HG03558 (cell line): ENCODE results near the gene SPEN.

Source experiments
- ATAC-seq: cut with Tn5 transposase; IDR thresholded peaks from one replicate; pipeline ENCODE4 v1.9.1; 2021; ENCODE audit warnings: moderate number of reproducible peaks; ENCODE audit not compliant: unreplicated experiment; ENCODE audit errors: extremely low read depth

SPEN gene

DNA sequence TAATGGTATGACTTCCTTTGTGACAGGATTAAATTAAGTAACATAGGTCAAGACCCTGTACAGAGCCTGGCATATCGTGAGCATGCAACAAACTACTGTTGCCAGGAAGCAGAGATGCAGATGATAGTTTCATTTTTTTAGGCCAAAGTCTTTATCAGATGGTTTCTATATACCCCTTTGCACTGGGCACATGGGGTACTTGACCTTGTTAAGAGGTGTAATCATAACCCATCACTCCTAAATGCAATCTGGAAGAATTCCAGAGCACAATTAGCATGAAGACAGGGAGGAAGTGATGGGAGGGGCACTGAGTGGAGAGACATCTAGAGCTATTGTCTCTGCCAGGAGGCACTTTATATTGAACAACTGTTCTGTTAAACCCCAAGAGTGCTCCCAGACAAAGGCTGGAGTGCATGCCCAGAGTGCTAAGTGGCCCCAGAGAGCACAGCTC lies 106.3 kb downstream of the SPEN start:
- no peak for ATAC-seq

DNA sequence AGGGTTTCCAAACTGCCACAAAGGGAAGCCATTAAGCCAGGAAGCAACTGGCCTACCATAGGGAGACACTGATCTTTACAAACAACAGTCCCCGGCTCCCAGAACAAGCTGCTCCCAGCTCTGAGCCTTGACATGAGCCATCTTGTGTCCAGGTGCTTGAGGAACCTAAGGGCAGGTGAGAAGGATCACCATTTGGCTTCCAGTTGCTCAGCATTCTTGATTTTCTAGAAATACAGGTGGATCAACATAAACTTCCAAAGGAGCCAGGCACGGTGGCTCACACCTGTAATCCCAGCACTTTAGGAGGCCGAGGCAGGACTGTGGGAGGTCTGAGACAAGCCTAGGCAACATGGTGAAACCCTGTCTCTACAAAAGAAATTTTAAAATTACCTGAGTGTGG lies 106.8 kb downstream of the SPEN start:
- no peak for ATAC-seq

DNA sequence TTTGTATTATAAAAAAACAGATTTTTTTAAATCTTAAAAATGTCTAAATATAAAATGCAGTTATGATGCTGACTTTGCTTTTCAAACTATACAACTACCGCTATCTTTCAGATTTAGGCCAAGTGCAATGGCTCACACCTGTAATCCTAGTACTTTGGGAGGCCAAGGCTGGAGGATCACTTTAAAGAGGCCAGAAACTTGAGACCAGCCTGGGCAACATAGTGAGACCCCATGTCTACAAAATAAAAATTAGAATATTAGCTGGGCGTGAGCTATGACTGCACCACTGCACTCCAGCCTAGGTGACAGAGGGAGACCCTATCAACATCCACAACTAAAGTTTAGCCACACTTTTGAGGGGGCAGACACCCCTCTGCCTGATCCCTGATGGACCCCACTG lies 108.0 kb downstream of the SPEN start:
- no peak for ATAC-seq

DNA sequence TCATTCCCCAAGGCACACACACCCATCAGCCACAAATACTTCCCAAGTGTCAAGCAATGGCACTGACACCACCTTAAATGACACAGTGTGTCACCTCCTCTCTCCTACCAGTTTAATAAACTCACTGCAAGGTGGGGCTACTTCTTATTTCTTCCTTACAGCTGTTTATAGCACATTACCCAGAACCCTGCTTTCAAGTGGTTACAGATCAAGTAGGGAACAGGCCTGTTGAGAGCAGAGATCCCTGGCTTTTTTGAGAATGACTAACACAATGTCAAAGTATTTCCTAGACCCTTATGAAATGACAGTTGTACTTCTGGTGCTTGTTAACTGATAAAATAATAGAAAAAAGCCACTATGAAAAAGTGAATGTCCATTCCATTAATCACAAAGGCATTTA lies 108.6 kb downstream of the SPEN start:
- no peak for ATAC-seq

DNA sequence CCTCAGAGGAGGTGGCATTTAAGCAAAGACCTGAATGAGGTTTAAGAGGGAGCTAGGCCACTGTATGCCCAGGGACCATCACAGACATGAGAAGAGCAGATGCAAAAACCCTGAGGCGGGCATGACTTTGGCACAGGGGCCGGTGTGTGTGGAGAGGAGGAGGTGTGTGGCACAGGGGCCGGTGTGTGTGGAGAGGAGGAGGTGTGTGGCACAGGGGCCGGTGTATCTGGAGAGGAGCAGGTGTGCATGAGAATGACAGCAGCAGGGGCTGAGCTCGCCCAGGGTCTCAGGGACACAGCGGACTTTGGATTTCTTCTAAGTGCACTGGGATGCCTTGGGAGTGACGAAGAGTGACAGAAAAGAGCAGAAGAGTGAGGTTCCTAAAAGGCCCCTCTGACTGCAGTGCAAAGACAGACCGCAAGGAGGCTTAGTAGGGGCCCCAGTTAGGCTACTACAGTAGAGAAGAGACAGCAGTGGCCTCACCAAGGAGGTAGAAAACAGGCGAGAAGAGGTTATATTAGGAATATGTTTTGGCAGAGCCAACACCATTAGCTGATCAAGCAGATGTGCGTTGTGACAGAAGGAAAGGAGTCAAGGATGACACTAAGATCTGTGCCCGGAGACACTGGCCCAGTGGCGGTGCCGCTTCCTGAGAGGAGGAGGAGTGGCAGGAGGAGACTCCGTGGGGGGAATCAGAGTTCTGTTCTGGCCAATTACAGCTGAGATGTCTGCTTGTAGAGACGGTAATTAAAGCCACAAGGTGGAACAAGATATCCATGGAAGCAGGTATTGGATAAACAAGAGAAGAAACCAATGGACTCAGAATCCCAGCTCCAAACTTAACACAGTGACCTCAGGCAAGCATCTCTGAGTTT lies 110.0 kb downstream of the SPEN start:
- ATAC-seq = no peak

DNA sequence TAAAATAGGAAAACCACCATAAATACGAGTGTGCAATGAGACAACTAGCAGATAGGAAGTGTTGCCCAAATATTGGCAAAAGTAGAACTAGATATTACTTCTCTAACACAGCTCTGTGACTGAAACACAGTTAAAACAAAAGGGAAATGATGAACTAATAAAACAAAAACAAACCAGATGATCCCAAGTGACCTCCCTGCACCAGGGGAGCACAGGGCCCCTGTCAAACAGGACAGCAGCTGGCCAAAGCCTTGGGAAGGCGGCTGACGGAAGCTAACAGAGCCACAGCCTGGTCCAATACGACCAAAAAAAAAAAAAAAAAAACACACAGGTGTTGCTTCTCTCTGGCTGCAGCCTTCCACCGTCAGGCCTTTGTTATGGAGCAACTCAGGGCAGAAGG lies 110.6 kb downstream of the SPEN start:
- ATAC-seq = no peak

DNA sequence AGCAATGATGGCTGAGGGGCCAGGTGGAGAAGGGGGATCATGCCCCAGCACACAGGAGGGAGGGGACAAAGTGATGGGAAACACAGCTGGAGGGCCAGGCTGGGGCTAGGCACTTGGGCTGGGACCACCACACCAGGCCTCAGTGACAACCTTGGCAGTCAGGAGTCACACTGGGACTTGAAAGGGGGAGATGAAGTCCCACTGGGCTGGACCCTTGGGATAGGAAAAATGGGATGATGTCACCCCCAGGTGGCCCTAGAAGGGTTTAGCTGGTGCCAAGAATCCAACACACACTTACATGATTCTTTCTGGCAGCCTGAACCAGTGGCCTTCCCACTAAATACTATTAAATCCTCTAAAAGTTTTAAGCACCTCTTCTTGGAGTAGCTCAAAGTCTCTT lies 111.3 kb downstream of the SPEN start:
- ATAC-seq = no peak

DNA sequence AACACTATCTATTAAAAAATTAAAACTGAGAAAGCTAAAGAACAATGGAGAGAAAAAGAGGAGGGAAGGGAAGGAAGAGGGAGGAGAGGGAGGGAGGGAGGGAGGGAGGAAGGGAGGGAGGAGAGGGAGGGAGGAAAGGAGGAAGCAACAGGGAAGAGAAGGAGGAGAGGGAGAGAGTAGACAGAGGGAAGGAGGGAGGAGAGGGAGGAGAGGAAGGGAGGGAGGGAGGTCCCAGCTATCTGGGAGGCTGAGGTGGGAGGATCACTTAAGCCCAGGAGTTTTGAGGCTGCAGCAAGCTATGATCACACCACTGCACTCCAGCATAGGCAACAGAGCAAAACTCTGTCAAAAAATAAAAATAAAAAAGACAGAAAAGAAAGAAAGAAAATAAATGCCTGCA lies 111.9 kb downstream of the SPEN start:
- no peak for ATAC-seq

DNA sequence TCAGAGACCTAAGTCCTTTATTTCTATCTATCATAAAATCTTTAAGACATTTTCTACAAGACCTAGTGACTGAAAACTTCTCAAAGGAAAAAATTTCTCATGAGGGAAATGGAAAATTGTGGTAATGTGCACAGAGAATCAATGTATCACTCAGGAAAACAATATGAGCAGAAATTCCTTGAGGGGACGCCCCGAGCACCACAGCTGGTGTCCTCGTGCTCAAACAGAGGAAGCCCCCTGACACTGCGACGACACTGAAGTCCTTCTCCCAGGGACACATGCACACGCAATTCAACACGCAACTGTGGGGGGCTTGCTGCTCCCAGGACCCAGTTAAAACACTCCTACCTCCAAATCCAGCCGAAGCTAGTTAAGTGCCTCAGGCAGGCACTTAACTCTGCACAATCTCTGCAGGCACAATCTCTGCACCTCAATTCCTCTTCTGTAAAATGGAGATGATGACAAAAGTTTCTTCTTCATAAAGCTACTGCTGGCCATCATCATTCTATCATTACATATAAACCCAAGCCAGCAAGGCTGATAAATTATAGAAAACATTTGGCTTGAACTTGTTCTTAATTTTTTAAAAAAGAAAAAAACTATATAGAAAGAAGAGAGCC lies 112.4 kb downstream of the SPEN start:
- no peak for ATAC-seq

DNA sequence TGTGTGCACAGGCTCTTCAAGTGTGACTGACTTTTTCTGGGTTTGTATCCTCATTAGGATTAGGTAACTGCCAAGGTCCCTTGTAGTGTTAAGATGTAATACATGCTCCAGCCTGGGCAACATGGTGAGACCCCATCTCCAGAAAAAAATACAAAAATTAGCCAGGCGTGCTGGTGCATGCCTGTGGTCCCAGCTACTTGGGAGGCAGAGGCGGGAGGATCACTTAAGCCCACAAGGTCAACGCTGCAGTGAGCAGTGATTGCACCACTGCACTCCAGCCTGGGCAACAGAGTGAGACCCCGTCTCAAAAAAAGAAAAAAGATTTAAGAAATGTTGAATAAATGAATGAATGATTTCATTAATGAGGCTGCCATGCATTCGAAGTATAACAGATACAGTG lies 113.3 kb downstream of the SPEN start:
- no peak for ATAC-seq

DNA sequence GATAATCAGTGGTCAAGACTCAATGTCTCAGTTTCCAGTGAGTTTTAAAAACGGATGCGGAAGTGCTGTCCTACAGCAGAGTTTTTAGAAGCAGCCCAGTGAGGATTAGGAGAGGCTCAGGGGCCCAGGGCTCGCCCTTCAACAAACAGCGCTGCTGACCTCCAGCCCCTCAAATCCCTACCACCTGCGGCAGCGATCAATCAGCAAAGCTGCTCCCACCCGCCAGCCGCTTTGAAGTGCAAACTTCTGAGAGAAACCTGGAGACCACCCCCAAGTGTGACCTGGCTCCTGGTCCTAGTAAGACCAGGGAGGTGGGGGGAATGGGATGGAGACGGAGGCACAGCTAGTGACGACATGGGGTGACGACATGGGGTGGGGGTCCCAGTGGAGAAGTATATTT lies 114.0 kb downstream of the SPEN start:
- ATAC-seq = no peak

DNA sequence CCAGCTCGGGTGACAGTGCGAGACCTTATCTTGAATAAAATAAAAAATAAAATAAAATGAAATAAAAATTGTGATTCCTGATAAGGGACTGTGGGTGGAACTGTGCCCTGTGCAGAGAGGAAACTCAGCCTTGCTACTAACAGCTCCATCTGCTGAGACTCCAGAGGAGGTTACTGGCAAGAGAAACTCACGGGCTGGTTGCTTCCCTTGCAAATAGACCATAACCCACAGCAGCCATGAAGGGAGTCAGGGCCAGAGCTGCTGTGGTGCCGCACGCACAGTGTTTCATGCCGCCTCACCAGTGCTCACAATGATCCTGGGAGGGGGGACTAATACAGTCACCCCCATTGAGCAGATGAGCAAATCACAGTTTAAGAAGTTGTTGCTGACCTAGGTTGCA lies 114.7 kb downstream of the SPEN start:
- no peak for ATAC-seq

DNA sequence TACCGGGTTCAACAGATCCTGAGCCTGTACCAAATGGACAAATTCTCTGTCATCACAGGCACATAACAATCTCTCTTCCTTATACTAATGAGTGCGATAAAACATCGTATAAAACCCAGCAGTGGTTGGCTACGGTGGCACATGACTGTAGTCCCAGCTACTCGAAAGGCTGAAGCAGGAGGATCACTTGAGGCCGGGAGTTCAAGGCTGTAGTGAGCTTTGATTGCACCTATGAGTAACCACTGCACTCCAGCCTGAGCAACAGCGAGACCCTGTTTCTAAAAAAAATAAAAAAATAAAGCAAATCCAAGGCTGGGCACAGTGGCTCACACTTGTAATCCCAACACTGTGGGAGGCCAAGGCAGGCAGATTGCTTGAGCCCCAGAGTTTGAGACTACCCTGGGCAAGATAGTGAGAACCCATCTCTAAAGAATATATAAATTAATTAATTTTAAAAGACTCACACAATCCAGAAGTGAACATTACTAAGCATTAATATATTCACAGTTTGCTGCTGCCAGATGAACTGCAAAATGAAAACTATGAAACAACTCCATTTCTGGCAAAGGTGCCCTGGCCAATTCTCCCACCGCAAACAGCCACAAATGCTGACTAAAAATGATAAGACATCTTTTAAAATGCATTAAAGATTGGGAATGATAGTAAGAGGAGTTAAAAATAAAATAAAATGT lies 115.3 kb downstream of the SPEN start:
- ATAC-seq = no peak

DNA sequence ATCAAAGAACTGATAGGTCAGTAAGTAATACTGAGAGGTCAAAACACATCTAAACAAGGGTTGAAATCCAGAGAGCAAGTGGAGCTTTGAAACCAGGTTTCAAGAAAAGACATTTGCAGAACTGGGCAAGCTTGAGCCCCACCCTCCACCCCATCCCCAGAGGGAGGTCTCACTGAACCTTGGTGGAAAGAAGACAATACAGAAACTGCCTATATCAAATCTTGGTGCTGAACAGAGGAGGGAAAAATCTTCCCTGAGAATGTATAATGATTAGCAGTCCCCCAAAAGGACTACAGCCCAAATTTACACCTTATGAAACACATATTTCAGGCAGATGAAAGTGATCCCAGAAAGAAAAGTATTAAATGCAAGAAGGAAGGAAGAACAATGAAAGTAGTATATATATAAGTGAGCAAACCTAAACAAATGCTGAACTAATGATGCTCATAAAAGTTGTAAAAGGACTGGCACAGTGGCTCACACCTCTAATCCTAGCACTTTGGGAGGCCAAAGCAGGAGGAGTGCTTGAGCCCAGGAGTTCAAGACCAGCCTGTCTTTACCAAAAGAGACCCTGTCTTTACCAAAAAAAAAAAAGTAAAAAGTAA lies 116.0 kb downstream of the SPEN start:
- ATAC-seq = no peak

DNA sequence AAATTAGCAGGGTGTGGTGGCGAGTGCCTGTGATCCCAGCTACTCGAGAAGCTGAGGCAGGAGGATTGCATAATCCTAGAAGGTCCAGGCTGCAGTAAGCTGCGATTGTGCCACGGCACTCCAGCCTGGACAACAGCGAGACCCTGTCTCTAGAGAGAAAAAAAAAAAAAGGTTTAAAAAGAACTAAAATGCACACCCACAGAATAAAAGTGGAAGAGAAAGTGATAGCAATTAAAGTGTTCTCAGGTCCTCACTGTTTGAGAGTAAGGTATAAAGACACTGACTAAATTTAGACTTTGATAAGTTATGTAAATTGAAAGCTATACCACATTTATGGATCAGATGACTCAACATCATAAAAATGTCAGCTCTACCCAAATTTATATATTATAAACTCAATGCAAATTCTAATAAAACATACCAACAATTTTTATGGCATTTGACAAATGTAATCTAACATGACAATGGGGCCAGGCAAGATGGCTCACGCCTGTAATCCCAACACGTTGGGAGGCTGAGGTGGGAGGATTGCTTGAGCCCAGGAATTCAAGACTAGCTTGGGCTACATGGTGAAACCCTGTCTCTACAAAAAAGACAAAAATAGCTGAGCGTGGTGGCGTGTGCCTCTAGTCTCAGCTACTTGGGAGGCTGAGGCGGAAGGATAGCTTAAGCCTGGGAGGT lies 116.6 kb downstream of the SPEN start:
- ATAC-seq = no peak

DNA sequence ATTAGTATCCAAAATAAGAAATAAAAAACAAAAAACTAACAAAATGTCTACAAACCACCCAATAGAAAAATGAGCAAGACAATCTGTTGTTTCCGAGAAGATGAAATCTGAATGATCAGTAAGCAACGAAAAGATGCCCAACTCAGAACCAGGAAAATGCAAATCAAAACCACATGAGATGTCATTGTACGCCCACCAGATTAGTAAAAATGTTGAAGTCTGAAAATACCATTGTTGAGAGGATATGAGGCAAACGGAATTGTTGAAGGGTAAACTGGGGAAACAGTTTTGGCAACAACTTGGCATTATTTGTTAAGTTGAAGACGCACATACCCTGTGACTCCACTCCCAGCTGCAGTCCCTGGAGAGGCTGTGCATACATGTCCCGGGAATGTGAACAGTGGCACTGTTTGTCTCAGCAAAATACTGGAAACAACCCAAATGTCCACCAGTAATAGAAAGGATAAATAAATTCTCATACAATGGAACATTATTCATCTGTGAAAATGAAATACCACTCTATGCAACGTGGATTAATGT lies 117.8 kb downstream of the SPEN start:
- ATAC-seq = no peak

DNA sequence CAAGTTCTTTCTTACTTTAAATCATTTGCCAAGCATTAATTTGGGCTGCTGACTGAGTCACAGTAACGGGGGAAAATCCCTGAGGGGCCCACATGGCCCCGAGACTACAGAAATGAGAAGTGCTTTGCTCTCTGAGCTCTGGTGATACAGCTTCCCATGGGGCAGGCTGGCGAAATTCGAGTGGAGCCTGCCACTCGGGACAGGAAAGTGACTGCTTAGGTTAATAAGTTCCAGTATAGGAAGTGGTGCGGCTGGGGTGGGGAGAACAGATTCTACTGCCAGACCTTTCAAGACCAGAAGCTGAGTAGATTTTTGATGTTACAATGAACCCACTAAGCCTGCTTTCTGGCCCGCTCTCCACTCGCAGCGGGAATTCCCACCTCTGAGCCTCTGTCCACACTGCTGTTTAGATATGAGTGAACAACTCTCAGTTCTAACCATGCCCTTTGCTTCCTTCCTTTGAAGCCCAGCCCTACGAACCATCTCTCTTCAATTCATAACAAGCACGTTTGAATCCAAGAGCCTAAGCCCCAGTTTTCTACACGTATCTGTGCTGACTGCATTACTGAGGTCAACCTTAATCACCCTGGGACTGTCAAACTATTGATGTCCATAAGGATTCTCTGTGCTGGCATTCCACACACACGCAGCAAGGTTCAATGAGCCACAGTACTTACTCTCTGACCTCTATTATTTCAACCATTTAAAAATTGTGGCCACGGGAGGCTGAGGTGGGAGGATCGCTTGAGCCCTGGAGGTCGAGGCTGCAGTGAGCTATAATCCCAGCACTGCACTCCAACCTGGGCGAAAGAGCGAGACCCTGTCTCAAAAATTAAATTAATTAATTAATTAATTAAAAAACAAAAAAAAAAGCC lies 118.8 kb downstream of the SPEN start:
- ATAC-seq = peak; percentile 44

DNA sequence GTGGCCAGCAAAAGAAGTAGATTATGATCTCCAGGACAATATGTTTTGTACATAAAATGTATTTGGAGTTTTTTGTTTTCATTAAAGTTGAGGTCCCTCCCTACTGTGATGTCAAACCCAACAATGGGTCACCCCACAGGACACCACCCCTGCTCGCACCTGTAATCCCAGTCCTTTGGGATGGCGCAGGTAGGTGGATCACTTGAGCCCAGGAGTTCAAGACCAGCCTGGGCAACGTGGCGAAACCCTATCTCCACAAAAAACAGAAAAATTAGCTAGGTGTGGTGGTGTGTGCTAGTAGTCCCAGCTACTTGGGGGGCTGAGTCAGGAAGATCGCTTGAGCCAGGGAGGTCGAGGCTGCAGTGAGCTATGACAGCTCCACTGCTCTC lies 119.4 kb downstream of the SPEN start:
- no peak for ATAC-seq

DNA sequence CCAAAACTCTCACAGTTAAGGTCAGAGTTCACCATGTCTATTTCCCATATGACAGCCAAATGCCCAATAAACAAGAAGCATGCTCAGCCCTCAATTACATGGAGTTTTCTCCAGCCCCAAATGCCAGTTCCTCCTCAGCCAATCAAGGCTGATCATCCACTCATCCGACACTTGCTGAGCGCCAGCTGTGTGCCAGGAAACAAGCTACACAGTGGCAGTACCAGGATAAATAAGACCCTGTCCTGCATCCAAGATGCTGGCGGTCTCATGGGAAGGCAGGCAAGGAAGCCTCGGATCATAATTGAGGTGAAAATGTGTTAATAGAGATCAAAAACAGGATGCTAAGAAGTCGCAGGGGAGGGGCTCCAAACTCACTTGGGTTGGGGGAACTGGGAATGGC lies 120.7 kb downstream of the SPEN start:
- no peak for ATAC-seq
